Erythroblast (primary cell): Measurements from ENCODE around the gene TICRR.

Experiments used
- GATA1 ChIP-seq: IDR thresholded peaks from 2 replicates; pipeline ENCODE4 v1.6.1; 2011; ENCODE audit warnings: low read depth, mild to moderate bottlenecking, control low read depth, low read length, moderate library complexity
- POLR2A ChIP-seq: IDR thresholded peaks from 2 replicates; pipeline ENCODE4 v1.6.1; 2011; ENCODE audit warnings: mild to moderate bottlenecking, low read length

- TF ChIP-seq POLR2A (peak; percentile 86), GATA1 (no peak)
These were observed at the start of gene TICRR for GRCh38 chr15:89575146-89575655.
